ENCODE data around the gene DEDD2.
"Not testable (repeated sequence)": the region's sequence is repeated elsewhere in the genome, so short reads cannot be mapped to it uniquely, and the experiment has no call there.

Gene DEDD2

GRCh38 chr19:42217520-42218437 is at the start of gene DEDD2:
Gene DEDD2, minus strand, starts transcription at chr19:42217677. Its CDS starts 670 bp downstream, at chr19:42217007.
- peak; percentile 97 for DNase-seq

- not testable (repeated sequence) for DNase-seq
Measured at GRCh38 chr19:42266928-42267603, 49.6 kb upstream of the DEDD2 start.

GRCh38 chr19:42266105-42266504 is 48.6 kb upstream of the DEDD2 start:
- not testable (repeated sequence) for DNase-seq

GRCh38 chr19:42261763-42262162 is 44.3 kb upstream of the DEDD2 start:
- DNase-seq = no peak

GRCh38 chr19:42257842-42258241 is 40.4 kb upstream of the DEDD2 start:
- not testable (repeated sequence) for DNase-seq

GRCh38 chr19:42255766-42256745 is 38.6 kb upstream of the DEDD2 start:
- peak; percentile 79 for DNase-seq

- peak; percentile 99 for DNase-seq
Measured at GRCh38 chr19:42254850-42255765, 37.6 kb upstream of the DEDD2 start, which contains the start of gene ERF. Gene ERF, minus strand, starts transcription at chr19:42255128. Its CDS starts 129 bp downstream, at chr19:42254999.

- peak; percentile 87 for DNase-seq
Measured at GRCh38 chr19:42254089-42254849, 36.8 kb upstream of the DEDD2 start.

GRCh38 chr19:42253245-42254088 is 36.0 kb upstream of the DEDD2 start:
- peak; percentile 86 for DNase-seq

GRCh38 chr19:42252365-42253244 is 35.1 kb upstream of the DEDD2 start:
- peak; percentile 82 for DNase-seq

- no peak for DNase-seq
Measured at GRCh38 chr19:42251572-42252358, 34.3 kb upstream of the DEDD2 start.

- DNase-seq = peak; percentile 72
Measured at GRCh38 chr19:42250666-42251531, 33.4 kb upstream of the DEDD2 start.

GRCh38 chr19:42250183-42250665 is 32.7 kb upstream of the DEDD2 start:
- DNase-seq = no peak

- DNase-seq = no peak
Measured at GRCh38 chr19:42249769-42250168, 32.3 kb upstream of the DEDD2 start.

GRCh38 chr19:42249149-42249750 is 31.8 kb upstream of the DEDD2 start:
- no peak for DNase-seq
